Cerebellar cortex (tissue), 1 donor: ENCODE results near the gene RANBP10.
"Not testable (repeated sequence)": the region's sequence is repeated elsewhere in the genome, so short reads cannot be mapped to it uniquely, and the experiment has no call there.

ENCODE experiments used
- DNase-seq: peaks from one replicate; pipeline ENCODE4 v3.0.0-alpha.2; 2015; ENCODE audit warnings: low spot score

Gene RANBP10

GRCh38 chr16:67779256-67780014 is 26.9 kb downstream of the RANBP10 start:
- DNase-seq = no peak

DNA sequence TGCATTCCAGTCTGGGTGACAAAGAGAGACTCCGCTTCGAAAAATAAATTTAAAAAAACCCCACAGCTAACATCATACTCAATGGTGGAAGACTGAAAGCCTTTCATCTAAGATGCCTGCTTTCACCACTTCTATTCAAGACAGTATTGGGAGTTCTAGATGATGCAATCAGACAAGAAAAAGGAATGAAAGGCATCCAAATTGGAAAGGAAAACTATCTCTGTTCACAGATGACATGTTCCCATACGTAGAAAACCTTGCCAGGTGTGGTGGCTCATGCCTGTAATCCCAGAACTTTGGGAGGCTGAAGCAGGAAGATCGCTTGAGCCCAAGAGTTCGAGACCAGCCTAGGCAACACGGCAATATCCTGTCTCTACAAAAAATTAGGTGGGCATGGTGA is 31.1 kb downstream of the RANBP10 start:
- DNase-seq = no peak

GRCh38 chr16:67774457-67774853 is 31.9 kb downstream of the RANBP10 start:
- no peak for DNase-seq

DNA sequence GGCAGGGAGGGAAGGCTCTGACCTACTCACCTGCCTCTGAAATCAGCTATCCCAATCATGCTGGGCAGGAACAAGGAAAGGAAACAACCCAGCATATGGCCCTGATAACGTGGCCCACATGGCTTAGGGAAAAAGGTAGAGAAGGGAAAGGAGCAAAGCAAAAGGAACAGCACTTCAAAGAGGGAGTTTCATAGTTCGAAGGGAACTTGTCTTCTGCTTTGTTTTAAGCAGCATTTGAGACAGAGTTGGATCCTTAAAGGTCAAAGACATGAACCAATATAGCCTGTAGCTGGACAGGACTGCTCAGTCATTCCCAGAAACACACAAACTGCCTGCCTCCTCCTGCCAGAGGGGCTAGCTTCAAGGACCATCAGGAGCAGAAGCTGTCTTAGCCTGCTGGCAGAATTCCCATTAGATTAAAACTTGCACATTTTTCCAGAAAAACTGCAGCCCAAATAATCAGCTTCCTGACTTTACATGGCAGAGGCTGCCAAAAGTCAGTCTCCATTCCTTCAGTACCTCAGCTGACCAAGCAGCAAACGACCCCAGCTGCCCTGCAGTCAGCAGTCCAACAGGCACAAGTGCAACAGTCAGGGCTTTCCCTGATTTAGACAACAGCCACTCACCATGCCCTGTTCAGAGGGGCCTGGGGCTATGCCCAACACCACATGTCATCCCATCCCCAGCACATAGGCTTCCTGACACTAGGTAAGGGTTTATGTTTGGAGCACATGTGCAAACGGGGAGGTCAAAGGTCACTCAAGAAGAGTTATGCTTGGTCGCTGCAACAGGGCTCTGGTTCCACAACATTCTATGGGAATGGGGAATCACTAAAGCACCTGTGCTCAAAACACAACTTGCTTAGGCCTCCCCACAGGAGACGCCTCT is 32.5 kb downstream of the RANBP10 start:
- peak; percentile 60 for DNase-seq

GRCh38 chr16:67773099-67773498 is 33.3 kb downstream of the RANBP10 start:
- peak; percentile 54 for DNase-seq

- no peak for DNase-seq
These were observed 35.9 kb downstream of the RANBP10 start for GRCh38 chr16:67770346-67770991.

DNA sequence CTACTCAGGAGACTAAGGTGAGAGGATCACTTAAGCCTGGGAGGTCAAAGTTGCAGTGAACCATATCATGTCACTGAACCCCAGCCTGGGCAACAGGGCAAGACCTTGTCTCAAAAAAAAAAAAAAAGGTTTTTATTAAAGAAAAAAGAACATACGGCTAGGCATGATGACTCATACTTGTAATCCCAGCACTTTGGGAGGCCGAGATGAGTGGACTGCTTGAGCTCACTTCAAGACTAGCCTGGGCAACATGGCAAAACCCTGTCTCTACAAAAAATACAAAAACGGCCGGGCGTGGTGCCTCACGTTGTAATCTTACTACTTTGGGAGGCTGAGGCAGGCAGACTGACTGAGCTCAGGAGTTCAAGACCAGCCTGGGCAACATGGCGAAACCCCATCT is 38.4 kb downstream of the RANBP10 start:
- DNase-seq = no peak

- no peak for DNase-seq
These were observed 40.1 kb downstream of the RANBP10 start for GRCh38 chr16:67766291-67766690.

DNA sequence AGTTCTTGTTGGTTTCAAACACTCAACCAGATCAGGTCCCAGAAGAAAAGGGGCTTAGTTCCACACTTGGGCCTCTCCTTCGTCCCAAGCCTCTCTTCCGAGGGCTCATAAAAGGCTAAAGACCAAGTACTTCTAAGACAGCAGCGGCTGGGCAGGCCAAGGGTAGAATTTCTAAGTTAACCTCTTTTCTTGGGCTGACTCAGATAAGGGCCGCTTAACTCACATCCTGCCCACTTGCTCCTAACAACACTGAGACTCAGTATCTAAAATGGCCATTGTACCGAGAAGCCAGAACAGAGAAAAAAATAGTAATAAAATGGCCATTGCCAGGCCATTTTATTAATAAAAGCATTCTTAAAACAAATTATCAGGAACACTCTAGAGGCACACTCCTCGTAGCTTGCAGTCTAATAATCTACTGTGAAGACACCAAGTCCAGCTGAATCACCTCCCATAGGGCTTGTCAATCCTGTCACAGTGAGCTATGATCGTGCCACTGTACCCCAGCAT is 42.1 kb downstream of the RANBP10 start:
- DNase-seq = no peak

GRCh38 chr16:67763066-67763465 is 43.3 kb downstream of the RANBP10 start:
- DNase-seq = no peak

- DNase-seq = no peak
These were observed 44.0 kb downstream of the RANBP10 start for GRCh38 chr16:67762385-67762784.

- DNase-seq = no peak
These were observed 44.4 kb downstream of the RANBP10 start for GRCh38 chr16:67761924-67762323.

- no peak for DNase-seq
These were observed 45.5 kb downstream of the RANBP10 start for GRCh38 chr16:67760956-67761230.

DNA sequence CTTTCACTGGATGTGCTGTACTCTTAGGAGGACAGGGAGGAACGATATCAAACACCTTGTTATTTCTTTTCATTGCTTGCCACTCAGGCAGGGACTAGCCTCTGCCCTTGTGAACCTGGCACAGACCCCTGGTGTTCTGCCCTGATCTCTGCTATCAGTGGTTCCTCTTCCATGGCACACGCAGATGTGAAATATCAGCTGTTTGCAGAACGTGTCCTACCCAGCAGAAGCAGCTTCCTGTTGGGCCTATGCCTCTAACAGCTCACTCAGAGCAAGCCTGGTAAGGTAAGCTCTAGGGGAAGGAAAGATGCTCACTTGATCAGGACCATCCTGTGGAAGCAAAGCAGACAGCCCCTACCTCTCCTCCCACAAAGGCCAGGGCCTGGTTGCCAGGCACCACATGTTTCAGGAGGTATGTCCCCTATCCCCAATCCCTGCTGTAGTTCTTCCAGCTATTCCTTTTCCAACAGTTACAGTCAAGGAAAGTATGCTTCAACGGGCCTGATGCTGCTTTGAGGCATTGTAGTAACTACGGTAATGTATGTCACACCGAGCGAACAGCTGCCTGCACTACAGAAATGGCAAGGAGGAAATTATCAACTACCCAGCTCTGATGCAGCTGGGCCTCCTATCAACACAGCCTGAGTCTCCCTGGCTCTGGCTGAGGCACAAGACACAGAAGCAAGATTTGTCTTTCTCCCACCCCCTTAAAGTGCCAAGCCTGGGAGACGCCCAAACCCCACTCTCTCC is 46.0 kb downstream of the RANBP10 start:
- DNase-seq = no peak

- no peak for DNase-seq
These were observed 47.4 kb downstream of the RANBP10 start for GRCh38 chr16:67758966-67759365.

DNA sequence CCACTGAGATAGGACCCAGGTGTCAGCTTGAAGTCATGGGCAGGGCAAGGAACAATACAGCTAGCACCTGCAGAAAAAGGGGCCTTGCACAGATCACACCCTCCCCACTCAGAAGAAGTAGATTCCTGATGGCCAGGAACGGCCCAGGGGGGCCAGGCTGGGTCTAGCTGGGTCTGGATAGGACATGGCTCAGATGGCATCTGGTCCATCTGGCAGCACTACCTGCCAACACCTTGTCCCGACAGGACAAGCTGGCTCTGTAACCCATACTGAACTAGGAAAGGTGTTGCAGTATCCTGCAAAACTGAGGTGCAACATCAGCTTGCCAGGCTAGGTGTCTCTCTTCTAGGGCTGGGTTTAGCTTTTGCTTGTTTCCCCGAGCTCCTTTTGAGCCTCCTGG is 48.4 kb downstream of the RANBP10 start:
- peak; percentile 85 for DNase-seq

GRCh38 chr16:67752641-67753040 is 53.7 kb downstream of the RANBP10 start:
- no peak for DNase-seq

- DNase-seq = not testable (repeated sequence)
These were observed 55.0 kb downstream of the RANBP10 start for GRCh38 chr16:67751331-67751730.

DNA sequence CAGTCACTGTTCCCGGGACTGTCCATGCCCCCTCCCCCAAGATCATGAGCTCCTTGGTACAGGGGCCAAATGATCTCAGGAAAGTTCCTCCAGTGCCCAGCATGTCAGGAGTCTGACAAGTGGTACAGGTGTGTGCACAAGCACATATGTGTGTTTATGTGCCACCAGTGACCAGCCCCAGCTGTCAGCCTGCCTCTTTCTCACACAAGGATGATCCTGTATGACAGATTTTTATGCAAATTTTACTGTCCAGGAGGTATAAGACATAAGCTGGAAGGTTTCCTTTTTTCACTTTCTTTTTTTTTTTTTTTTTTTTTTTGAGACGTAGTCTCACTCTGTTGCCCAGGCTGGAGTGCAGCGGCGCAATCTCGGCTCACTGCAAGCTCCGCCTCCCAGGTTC is 55.9 kb downstream of the RANBP10 start:
- no peak for DNase-seq

DNA sequence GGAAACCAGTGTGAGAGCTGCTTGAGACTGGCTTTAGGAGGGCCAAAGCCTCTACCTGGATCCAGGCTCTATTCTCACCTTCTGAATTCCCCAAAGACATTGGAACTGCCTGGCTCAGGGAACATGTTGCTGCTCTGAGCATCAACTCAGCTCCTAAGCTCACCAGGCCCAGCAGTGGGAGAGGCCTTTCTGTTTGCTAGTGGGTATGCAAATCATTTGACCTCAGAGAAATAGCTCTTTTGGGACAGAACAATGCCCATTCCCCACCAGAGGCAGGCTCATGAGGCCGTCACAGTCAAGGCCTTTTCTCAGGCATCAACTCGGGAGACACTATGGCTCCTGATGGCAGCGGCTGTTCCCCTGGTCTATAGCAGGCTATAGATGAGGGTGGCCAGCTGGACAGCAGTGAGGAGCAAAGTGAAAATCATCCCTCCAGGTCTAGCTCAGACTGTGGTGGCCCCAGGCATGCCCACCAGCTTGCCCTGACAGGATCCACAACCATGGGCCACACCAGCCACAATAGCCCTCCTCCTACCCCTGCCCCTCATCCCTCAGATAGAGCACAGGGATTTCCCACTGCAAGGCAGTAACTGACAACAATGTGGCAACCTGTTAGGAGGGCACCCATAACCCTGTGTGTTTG is 56.8 kb downstream of the RANBP10 start:
- DNase-seq = no peak

- no peak for DNase-seq
These were observed 57.5 kb downstream of the RANBP10 start for GRCh38 chr16:67748834-67749233.

- no peak for DNase-seq
These were observed 59.5 kb downstream of the RANBP10 start for GRCh38 chr16:67746846-67747245.
